Stimulated activated CD4-positive, alpha-beta T cell treated with anti-CD3 and anti-CD28 coated beads, Interleukin-1b, Interleukin-23, amount 100 ng/mL, for 4 hours (primary cell): ENCODE measurements around the gene LMAN1L.

ENCODE experiments used
- DNase-seq, 2 donors: peaks; one replicate each; pipeline ENCODE4 v3.0.0-alpha.2; 2020; ENCODE audit warnings: low read depth in 2 of 2

The LMAN1L gene

DNA sequence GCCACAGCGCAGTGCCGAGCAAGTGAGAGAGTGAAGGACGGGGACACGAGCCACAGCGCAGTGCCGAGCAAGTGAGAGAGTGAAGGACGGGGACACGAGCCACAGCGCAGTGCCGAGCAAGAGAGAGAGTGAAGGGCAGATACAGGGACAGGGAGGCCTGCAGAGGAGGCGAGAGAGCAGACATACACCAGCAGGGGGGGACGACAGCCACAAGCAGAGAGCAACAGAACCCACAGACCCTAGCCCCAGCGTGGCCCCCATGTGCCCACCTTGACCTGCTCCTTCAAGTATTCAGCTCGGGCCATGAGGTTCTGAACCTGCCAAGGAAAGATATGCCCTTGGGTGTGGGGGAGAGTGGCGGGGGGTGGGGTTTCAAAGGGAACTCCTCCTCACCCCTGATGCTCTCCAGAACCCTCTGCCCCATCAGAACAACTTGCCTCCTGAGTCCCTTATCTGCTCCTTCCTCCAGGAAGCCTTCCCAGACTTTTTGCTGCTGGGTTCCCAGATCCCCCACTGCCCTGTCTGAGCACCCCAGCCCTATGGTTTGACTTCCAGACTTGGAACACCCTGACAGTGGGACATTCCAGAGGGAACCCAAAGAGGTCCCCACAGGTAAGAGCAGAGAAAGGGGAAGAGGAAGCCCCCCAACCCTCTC lies 25.0 kb downstream of the LMAN1L start:
- no peak for DNase-seq

DNA sequence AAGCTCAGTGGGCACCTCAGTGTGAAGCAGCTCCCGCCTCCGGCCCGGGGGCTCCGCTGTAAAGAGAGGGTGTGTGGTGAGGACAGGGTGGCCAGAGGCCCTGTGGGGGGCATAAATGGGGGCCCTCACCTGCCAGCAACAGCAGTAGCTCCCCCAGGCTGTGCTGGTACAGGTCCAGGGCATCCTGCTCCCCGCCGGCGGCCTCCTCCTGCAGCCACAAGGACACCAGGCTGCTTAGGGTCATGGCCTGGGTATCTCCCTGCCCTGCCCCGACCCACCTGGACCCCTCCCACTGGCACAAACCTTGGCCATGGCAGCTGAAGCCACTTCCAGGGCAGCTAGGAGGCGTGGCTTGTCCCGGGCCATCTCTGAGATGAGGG lies 25.5 kb downstream of the LMAN1L start:
- no peak for DNase-seq

- DNase-seq, result no peak
These were observed 26.3 kb downstream of the LMAN1L start for GRCh38 chr15:74838746-74839525.

- no peak for DNase-seq
These were observed 27.1 kb downstream of the LMAN1L start for GRCh38 chr15:74839526-74840395.

- DNase-seq, result no peak
These were observed 28.5 kb downstream of the LMAN1L start for GRCh38 chr15:74840851-74841775.

DNA sequence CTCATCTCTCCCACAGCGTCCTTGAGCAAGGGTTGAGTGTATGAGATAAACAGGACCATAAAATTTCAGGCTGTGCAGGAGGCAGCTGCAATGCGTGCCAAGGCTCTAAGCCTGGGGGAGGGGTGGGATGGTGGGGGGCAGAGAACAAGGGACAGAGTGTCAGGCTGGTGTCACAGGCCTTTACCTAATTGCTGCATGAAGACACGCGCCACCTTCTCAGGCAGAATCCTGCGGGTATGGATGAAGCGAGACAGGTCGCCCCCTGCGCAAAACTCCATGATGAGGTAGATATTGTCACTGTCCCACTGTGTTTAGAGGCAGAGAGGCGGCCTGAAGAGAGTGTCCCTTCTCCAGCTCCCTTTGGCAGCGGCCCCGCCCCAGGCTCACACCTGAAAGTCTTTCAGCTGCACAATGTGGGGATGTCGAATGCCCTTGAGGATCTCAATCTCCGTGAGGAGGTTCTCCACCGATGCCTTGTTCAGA lies 29.3 kb downstream of the LMAN1L start:
- DNase-seq, result no peak

DNA sequence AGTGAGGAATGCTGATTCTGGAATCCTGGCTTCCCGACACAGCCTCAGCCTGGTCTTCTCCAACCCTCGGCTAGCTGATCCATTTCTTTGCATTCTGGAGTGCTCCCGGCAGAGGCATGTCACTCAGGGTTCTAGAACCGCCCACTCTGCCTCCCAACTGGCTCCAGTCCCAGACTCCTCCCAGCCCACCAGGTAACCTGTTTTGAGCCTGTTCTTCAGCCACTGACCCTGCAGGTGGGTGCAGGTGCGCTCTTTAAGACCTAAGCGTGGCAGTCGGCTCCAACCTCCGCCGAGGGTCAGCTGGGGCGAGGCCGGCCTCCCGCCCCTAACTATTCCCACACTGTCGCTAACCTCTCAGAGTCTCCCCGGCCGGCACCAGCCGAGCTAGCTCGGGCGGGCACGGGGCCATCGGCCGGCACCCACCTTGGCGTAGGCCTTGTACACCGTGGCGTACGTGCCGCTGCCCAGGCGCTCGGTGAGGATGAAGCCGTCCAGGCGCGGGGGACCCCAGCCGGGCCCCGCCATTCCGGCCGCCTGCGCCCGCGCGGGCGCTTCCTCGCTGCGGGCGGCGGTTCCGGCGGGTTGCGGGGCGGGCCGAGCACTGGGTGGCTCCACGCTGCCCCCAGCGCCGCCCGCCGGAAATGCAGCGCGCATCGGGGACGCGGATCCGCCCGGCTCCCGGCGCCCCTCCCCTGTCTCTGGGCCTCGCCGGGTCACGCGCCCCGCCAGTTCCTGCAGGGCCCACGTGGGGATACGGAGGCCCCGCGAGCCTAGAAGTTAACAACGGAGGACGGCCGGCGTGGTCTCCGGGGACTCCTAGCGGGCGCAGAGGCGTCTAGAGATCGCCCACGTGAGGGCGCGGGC lies 30.2 kb downstream of the LMAN1L start, which contains the start of gene ULK3:
Gene ULK3, minus strand, starts transcription at position 576 of the 864 bp plus-strand sequence. Its CDS starts 51 bp downstream, at position 525.
- peak; percentile 85 to 93 for DNase-seq

DNA sequence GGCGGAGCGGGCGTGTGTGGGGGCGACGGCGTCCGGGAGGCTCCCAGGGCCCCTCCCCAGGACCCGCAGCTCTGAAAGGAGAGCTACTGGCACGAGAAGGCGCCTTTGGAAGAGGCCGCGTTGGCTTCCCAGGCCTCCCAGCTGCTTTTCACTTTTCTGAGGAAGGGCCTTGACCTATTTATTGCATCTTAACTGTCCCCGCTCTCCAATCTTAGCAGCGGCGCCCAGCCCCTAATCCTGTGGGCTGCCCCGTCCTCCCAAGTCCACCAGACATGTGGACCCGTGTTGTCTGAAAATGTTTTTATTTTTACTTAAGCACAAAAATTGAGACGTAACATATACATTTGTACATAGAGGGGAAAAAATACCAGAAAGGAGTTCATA lies 30.8 kb downstream of the LMAN1L start:
- DNase-seq, result no peak

- DNase-seq, result no peak
These were observed 31.3 kb downstream of the LMAN1L start for GRCh38 chr15:74843891-74844299.

DNA sequence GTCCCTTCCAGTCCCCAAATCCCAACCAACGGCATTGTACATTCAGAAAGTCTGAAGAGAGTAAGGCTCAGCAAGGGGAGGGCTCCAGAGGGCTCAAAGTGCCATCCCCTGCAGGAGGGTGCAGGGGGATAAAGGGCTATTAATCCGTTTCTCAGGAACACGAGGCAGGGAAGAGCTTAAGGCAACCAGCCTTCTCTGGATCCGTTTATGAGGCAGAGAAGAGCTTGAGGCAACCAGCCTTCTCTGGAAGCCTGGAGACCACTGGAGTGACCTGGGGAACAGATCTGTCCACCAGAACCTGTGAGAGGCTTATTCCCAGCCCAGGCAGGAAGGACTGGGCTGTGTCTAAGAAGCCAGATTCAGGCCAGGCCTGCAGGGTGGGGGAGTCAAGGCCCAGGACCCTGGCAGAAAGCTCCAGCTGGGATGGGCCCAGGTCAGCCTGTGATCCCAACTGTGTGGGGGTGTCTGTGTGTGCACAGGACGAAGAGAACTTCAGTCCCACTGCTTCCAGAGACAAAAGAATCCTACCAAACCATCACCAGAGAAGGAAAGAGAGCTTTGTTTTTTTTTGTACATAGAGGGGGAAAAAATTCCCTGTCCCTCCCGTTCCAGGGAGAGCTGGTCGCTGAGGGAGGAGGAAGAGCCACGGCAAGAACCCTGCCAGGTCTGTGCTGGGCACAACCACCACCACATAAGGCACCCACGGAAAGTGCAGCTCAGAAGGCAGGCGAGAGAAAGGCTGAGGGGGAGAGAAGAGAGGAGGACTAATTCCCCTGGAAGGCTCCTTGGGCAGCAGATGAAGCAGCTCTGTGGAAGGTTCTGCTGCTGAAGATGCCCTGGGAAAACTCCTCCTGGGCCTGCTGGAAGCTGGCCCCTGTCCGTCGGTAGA lies 31.9 kb downstream of the LMAN1L start:
- DNase-seq, result no peak

DNA sequence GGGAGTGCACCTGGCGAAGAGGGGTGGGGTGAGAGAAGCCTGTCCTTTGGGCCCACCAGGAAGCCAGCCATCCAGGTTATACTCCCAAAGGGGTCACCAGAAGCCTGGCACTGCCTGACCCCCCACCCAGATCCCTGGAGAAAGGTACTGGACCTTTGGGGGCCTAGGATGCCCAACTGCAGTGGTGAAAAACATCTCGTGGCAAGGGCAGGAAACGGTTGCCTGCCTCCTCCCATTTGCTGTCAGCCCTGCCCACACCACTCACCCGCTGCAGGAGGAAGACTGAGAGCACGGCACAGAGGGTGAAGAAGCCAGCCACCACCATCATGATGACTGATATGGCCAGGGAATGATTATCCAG lies 32.6 kb downstream of the LMAN1L start:
- peak; percentile 36 to 44 for DNase-seq

- no peak for DNase-seq
These were observed 32.9 kb downstream of the LMAN1L start for GRCh38 chr15:74845581-74845980.

- no peak for DNase-seq
These were observed 34.8 kb downstream of the LMAN1L start for GRCh38 chr15:74847432-74847831.

GRCh38 chr15:74850393-74850792 lies 37.8 kb downstream of the LMAN1L start:
- DNase-seq, result no peak

DNA sequence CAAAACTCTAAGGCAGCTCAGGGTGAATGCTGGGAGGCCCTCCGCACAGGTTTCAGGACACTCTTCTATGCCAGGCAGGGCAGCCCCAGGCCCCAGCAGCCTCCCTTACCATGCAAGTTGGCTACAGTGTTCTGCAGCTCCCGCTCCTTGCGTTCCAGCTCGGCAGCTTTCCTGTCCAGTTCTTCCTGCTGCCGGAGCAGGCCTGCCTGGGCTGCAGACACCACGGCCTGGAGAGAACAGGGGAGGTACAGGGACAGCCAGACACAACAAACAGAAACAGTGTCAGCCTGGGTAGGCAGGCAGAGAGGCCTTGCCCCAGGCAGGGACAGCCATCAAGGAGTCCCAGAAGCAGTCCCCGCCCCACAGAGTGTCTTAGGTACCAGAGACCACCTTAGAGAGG lies 39.3 kb downstream of the LMAN1L start:
- no peak for DNase-seq

GRCh38 chr15:74854453-74855022 lies 41.9 kb downstream of the LMAN1L start:
- no peak for DNase-seq

GRCh38 chr15:74855857-74856256 lies 43.2 kb downstream of the LMAN1L start:
- DNase-seq, result no peak

GRCh38 chr15:74856537-74856936 lies 43.9 kb downstream of the LMAN1L start:
- no peak for DNase-seq
